Panc1 (cell line): ENCODE data around the gene IFI44. TPM values are rescaled to one million over a fixed set of nuclear protein-coding genes. Genes with fewer than 3 reads are reported as not detected.

Source experiments
- ATAC-seq: fragments of 200-7000 bp; cut with Tn5 transposase; 2 replicates; pipeline ENCODE4 v1.9.1; 2020; ENCODE audit warnings: mild to moderate bottlenecking, moderate library complexity
- BruUV-seq: library from RNA; stranded (reverse); fragments of 400-500 nt; replicated peaks from 2 replicates; lab custom pipeline; 2021; lab: Mats Ljungman, UMichigan
- CTCF ChIA-PET: fragments of 300-600 bp; sonication (Branson Sonifier 250); formaldehyde crosslinking; loops from one replicate; lab custom pipeline; 2022; ENCODE audit warnings: antibody characterized with exemption; lab: Charles Lee
- POLR2A ChIA-PET: fragments of 300-600 bp; sonication (Branson Sonifier 250); formaldehyde crosslinking; loops from one replicate; lab custom pipeline; 2022; ENCODE audit warnings: antibody characterized with exemption; lab: Charles Lee
- DNase-seq: peaks from one replicate; pipeline ENCODE4 v3.0.0-alpha.2; 2010; ENCODE audit warnings: low read depth, low spot score
- H3K27ac ChIP-seq: 2 replicates; pipeline ENCODE4 v1.5.1; 2011; ENCODE audit warnings: mild to moderate bottlenecking, low read length, inconsistent platforms
- H3K27me3 ChIP-seq: fragments of 200-500 bp; sonication (Bioruptor generic); 2 replicates; pipeline ENCODE4 v1.6.0; 2014; ENCODE audit warnings: low read length, inconsistent platforms; ENCODE audit not compliant: control insufficient read depth, insufficient read depth
- H3K36me3 ChIP-seq: fragments of 200-500 bp; sonication (Bioruptor generic); 2 replicates; pipeline ENCODE4 v1.5.1; 2014; ENCODE audit warnings: inconsistent platforms, mild to moderate bottlenecking, low read length, moderate library complexity; ENCODE audit not compliant: control insufficient read depth, insufficient read depth
- H3K4me1 ChIP-seq: 2 replicates; pipeline ENCODE4 v1.5.1; 2011; ENCODE audit warnings: inconsistent platforms, mild to moderate bottlenecking, low read length, moderate library complexity; ENCODE audit not compliant: control insufficient read depth, insufficient read depth
- H3K4me3 ChIP-seq, 2 experiments: 2 replicates each; pipeline ENCODE4 v1.5.1; 2011 to 2012; ENCODE audit warnings: low read depth in 2 of 2, low read length in 2 of 2, mild to moderate bottlenecking in 2 of 2, inconsistent platforms in 1 of 2, moderate library complexity in 1 of 2
- H3K9me3 ChIP-seq: fragments of 200-500 bp; sonication (Bioruptor generic); 2 replicates; pipeline ENCODE4 v1.5.1; 2014; ENCODE audit warnings: low read depth, mild to moderate bottlenecking, inconsistent platforms, low read length, moderate library complexity; ENCODE audit not compliant: control insufficient read depth, insufficient read depth
- POLR2AphosphoS5 ChIP-seq: IDR thresholded peaks from 2 replicates; pipeline ENCODE4 v1.6.1; 2012; ENCODE audit warnings: mild to moderate bottlenecking, low read depth, low read length, moderate library complexity
- SIN3A ChIP-seq: IDR thresholded peaks from 2 replicates; pipeline ENCODE4 v1.6.1; 2012; ENCODE audit warnings: low read depth, mild to moderate bottlenecking, low read length, moderate library complexity, borderline replicate concordance; ENCODE audit not compliant: insufficient read depth
- TCF7L2 ChIP-seq: IDR thresholded peaks from 2 replicates; pipeline ENCODE4 v1.6.1; 2011; ENCODE audit warnings: mild to moderate bottlenecking, low read depth, low read length, inconsistent platforms
- in situ Hi-C: cut with HindIII; loops from 2 replicates; pipeline ENCODE4 v1.10.0; 2016; ENCODE audit warnings: low sequenced_read_pairs, low pct_unique_long_range_greater_than_20kb
- intact Hi-C: fragments of 100-400 bp; cut with micrococcal nuclease; formaldehyde crosslinking; loops from one replicate; pipeline ENCODE4 v1.10.0; 2022; ENCODE audit not compliant: unreplicated experiment
- total RNA-seq: library from RNA; stranded (reverse); gene quantifications from one replicate; pipeline ENCODE4 v1.2.1, GENCODE V29; 2021; ENCODE audit not compliant: unreplicated experiment
- TF ChIP-seq, protein P1 (sequence below): fragments of 450-650 bp; IDR thresholded peaks from 2 replicates; pipeline ENCODE4 v1.5.1; 2017; ENCODE audit warnings: mild to moderate bottlenecking
- TF ChIP-seq, protein P2 (sequence below), 2 experiments: IDR thresholded peaks; 2 replicates each; pipeline ENCODE4 v1.6.1; 2011 to 2012; ENCODE audit warnings: low read depth in 2 of 2, control low read depth in 1 of 2, low read length in 1 of 2, mild to moderate bottlenecking in 1 of 2, moderate library complexity in 1 of 2; ENCODE audit not compliant: insufficient read depth in 1 of 2

Gene IFI44
- total RNA-seq, 1 experiment from 2014 or later: 2.0 TPM

- no peak for DNase-seq
- POLR2A ChIA-PET: no interaction called here
- H3K36me3 ChIP-seq: no peaks in the 10 kb centered on the region
- intact Hi-C loops (no loop called here), in situ Hi-C loops (no loop called here)
- TF ChIP-seq SIN3A: no peak
- TF ChIP-seq, protein P1, sequence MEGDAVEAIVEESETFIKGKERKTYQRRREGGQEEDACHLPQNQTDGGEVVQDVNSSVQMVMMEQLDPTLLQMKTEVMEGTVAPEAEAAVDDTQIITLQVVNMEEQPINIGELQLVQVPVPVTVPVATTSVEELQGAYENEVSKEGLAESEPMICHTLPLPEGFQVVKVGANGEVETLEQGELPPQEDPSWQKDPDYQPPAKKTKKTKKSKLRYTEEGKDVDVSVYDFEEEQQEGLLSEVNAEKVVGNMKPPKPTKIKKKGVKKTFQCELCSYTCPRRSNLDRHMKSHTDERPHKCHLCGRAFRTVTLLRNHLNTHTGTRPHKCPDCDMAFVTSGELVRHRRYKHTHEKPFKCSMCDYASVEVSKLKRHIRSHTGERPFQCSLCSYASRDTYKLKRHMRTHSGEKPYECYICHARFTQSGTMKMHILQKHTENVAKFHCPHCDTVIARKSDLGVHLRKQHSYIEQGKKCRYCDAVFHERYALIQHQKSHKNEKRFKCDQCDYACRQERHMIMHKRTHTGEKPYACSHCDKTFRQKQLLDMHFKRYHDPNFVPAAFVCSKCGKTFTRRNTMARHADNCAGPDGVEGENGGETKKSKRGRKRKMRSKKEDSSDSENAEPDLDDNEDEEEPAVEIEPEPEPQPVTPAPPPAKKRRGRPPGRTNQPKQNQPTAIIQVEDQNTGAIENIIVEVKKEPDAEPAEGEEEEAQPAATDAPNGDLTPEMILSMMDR: no peak
- TF ChIP-seq POLR2AphosphoS5: no peak
- no peak for TF ChIP-seq TCF7L2
- TF ChIP-seq, protein P2, sequence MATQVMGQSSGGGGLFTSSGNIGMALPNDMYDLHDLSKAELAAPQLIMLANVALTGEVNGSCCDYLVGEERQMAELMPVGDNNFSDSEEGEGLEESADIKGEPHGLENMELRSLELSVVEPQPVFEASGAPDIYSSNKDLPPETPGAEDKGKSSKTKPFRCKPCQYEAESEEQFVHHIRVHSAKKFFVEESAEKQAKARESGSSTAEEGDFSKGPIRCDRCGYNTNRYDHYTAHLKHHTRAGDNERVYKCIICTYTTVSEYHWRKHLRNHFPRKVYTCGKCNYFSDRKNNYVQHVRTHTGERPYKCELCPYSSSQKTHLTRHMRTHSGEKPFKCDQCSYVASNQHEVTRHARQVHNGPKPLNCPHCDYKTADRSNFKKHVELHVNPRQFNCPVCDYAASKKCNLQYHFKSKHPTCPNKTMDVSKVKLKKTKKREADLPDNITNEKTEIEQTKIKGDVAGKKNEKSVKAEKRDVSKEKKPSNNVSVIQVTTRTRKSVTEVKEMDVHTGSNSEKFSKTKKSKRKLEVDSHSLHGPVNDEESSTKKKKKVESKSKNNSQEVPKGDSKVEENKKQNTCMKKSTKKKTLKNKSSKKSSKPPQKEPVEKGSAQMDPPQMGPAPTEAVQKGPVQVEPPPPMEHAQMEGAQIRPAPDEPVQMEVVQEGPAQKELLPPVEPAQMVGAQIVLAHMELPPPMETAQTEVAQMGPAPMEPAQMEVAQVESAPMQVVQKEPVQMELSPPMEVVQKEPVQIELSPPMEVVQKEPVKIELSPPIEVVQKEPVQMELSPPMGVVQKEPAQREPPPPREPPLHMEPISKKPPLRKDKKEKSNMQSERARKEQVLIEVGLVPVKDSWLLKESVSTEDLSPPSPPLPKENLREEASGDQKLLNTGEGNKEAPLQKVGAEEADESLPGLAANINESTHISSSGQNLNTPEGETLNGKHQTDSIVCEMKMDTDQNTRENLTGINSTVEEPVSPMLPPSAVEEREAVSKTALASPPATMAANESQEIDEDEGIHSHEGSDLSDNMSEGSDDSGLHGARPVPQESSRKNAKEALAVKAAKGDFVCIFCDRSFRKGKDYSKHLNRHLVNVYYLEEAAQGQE (IDR thresholded peaks at IDR 0.05; ENCODE audit: insufficient read depth in 1 of 2, low read depth in 2 of 2, low read length in 1 of 2): no peak
- no peak overlapping the region for H3K27ac ChIP-seq
- no peaks in the 10 kb centered on the region for H3K4me1 ChIP-seq
- no peak for ATAC-seq
- BruUV-seq: no TSS peak
- no peak overlapping the region for H3K4me3 ChIP-seq
- CTCF ChIA-PET: no interaction called here
- H3K9me3 ChIP-seq: no peaks in the 10 kb centered on the region
- no peaks in the 10 kb centered on the region for H3K27me3 ChIP-seq
Observed at GRCh38 chr1:78640462-78640861, 9.2 kb upstream of the IFI44 start.

DNA sequence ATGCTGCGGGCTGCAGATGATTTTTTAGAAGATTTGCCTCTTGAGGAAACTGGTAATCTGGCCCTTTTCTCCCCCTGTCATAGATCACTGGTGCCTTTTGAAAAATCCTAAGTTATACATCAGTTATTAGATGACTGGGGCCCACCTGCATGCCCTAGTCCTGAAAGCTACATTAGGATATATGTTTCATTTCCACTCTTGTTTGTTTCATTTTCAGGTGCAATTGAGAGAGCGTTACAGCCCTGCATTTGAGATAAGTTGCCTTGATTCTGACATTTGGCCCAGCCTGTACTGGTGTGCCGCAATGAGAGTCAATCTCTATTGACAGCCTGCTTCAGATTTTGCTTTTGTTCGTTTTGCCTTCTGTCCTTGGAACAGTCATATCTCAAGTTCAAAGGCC lies 8.1 kb upstream of the IFI44 start:
- POLR2A ChIA-PET: no interaction called here
- Histone ChIP-seq H3K36me3 (no peaks in the 10 kb centered on the region), H3K4me1 (no peaks in the 10 kb centered on the region), H3K27ac (no peak overlapping the region), H3K4me3 (no peak overlapping the region), H3K9me3 (no peaks in the 10 kb centered on the region), H3K27me3 (no peaks in the 10 kb centered on the region)
- intact Hi-C loops (no loop called here), in situ Hi-C loops (no loop called here)
- BruUV-seq: no TSS peak
- TF ChIP-seq SIN3A (no peak), POLR2AphosphoS5 (no peak), TCF7L2 (no peak)
- TF ChIP-seq, protein P1: no peak
- TF ChIP-seq, protein P2 (IDR thresholded peaks at IDR 0.05; ENCODE audit: insufficient read depth in 1 of 2, low read depth in 2 of 2, low read length in 1 of 2): no peak
- DNase-seq (no peak), ATAC-seq (no peak)
- CTCF ChIA-PET: no interaction called here
